SK-N-MC (cell line): ENCODE data around the gene OR7C1.
"Not testable (repeated sequence)": the region's sequence is repeated elsewhere in the genome, so short reads cannot be mapped to it uniquely, and the experiment has no call there.

ENCODE experiments used
- EZH2 ChIP-seq: fragments of 200-600 bp; sonication (generic); IDR thresholded peaks from one replicate; pipeline ENCODE4 v1.6.1; 2017; ENCODE audit warnings: antibody characterized with exemption
- FOXP2 ChIP-seq: optimal IDR thresholded peaks from 2 replicates; pipeline ENCODE3; 2011; ENCODE audit warnings: mild to moderate bottlenecking, moderate library complexity; ENCODE audit not compliant: insufficient read depth; ENCODE audit errors: extremely low read length, control extremely low read depth
- POLR2AphosphoS5 ChIP-seq: IDR thresholded peaks from 2 replicates; pipeline ENCODE4 v1.6.1; 2012; ENCODE audit warnings: mild to moderate bottlenecking, low read depth, low read length, borderline replicate concordance

DNA sequence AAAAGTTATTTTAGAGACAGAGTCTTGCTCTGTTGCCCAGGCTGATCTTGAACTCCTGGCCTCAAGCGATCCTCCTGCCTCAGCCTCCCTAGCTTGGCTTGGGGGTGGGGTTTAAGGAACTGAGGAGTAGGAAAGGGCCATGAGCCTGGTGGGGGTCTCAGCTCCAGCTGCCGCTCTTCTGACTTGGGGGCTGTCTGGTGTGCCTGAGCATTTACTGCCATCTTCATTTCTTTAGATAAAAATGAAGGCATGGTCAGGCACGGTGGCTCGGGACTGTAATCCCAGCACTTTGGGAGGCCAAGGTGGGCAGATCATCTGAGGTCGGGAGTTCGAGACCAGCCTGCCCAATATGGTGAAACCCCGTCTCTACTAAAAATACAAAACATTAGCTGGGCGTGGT lies 59.7 kb downstream of the OR7C1 start:
- not testable (repeated sequence) for TF ChIP-seq POLR2AphosphoS5, EZH2, FOXP2
